Skeletal muscle satellite cell (primary cell): ENCODE results near the gene RPL23.

Experiments used
- H3K27me3 ChIP-seq: 2 replicates; pipeline ENCODE4 v1.7.0; 2013; ENCODE audit warnings: low read length; ENCODE audit not compliant: control insufficient read depth, insufficient read depth
- H3K36me3 ChIP-seq: 2 replicates; pipeline ENCODE4 v1.7.0; 2013; ENCODE audit warnings: mild to moderate bottlenecking, control low read depth, low read length; ENCODE audit not compliant: insufficient read depth
- H3K4me1 ChIP-seq: 2 replicates; pipeline ENCODE4 v1.7.0; 2013; ENCODE audit warnings: low read length; ENCODE audit not compliant: control insufficient read depth, insufficient read depth
- H3K4me2 ChIP-seq: 2 replicates; pipeline ENCODE4 v1.7.0; 2013; ENCODE audit warnings: mild to moderate bottlenecking, low read length
- H3K4me3 ChIP-seq: 2 replicates; pipeline ENCODE4 v1.7.0; 2013; ENCODE audit warnings: low read length
- H3K9ac ChIP-seq: 2 replicates; pipeline ENCODE4 v1.7.0; 2013; ENCODE audit warnings: mild to moderate bottlenecking, low read depth, low read length, moderate library complexity
- H3K9me3 ChIP-seq: replicated peaks from 2 replicates; pipeline ENCODE4 v1.7.0; 2013; ENCODE audit warnings: mild to moderate bottlenecking, control low read depth, low read length

RPL23 gene

GRCh38 chr17:38872027-38872511 lies 18.5 kb upstream of the RPL23 start:
- peak overlapping the region; percentile 93 for H3K4me2 ChIP-seq
- peaks cover 37% of the 10 kb centered on the region for H3K36me3 ChIP-seq
- peak overlapping the region; percentile 98 for H3K9ac ChIP-seq
- no peaks in the 10 kb centered on the region for H3K9me3 ChIP-seq
- peaks cover 59% of the 10 kb centered on the region for H3K4me1 ChIP-seq
- peak overlapping the region; percentile 100 for H3K4me3 ChIP-seq
- no peaks in the 10 kb centered on the region for H3K27me3 ChIP-seq

GRCh38 chr17:38871247-38872015 lies 17.9 kb upstream of the RPL23 start:
- H3K9ac ChIP-seq, result peak overlapping the region; percentile 98

GRCh38 chr17:38870259-38871165 lies 17.0 kb upstream of the RPL23 start:
- H3K4me1 ChIP-seq, result peaks cover 52% of the 10 kb centered on the region
- peak overlapping the region; percentile 98 for H3K9ac ChIP-seq

More at GRCh38 chr17:38871247-38872015, 17.9 kb upstream of the RPL23 start:
- Histone ChIP-seq H3K4me1 (peaks cover 56% of the 10 kb centered on the region), H3K27me3 (no peaks in the 10 kb centered on the region), H3K4me3 (peak overlapping the region; percentile 100), H3K36me3 (peaks cover 34% of the 10 kb centered on the region), H3K4me2 (peak overlapping the region; percentile 93), H3K9me3 (no peaks in the 10 kb centered on the region)

GRCh38 chr17:38869526-38870258 lies 16.2 kb upstream of the RPL23 start, which contains the start of gene LASP1:
LASP1 (plus strand) TSS chr17:38870058; CDS start chr17:38870190, 132 bp downstream.
- H3K4me3 ChIP-seq, result peak within 1 kb of the TSS; percentile 100
- H3K4me2 ChIP-seq, result peak within 1 kb of the TSS; percentile 99
- H3K36me3 ChIP-seq, result peaks cover 30% of the 10 kb centered on the region
- no peaks in the 10 kb centered on the region for H3K9me3 ChIP-seq
- H3K4me1 ChIP-seq, result peaks cover 44% of the 10 kb centered on the region
- no peaks in the 10 kb centered on the region for H3K27me3 ChIP-seq
- H3K9ac ChIP-seq, result peak within 1 kb of the TSS; percentile 98

More at GRCh38 chr17:38870259-38871165, 17.0 kb upstream of the RPL23 start:
- peaks cover 31% of the 10 kb centered on the region for H3K36me3 ChIP-seq
- peak overlapping the region; percentile 100 for H3K4me3 ChIP-seq
- H3K27me3 ChIP-seq, result no peaks in the 10 kb centered on the region
- no peaks in the 10 kb centered on the region for H3K9me3 ChIP-seq
- peak overlapping the region; percentile 99 for H3K4me2 ChIP-seq

- H3K9ac ChIP-seq, result peak overlapping the region; percentile 86
- peak overlapping the region; percentile 99 for H3K4me2 ChIP-seq
- peak overlapping the region; percentile 100 for H3K4me3 ChIP-seq
- H3K36me3 ChIP-seq, result peaks cover 22% of the 10 kb centered on the region
- H3K27me3 ChIP-seq, result no peaks in the 10 kb centered on the region
- H3K9me3 ChIP-seq, result no peaks in the 10 kb centered on the region
- peaks cover 39% of the 10 kb centered on the region for H3K4me1 ChIP-seq
Measured at GRCh38 chr17:38868817-38869525, 15.4 kb upstream of the RPL23 start.

GRCh38 chr17:38867968-38868816 lies 14.7 kb upstream of the RPL23 start:
- Histone ChIP-seq H3K9ac (peak overlapping the region; percentile 86), H3K4me2 (peak overlapping the region; percentile 99), H3K36me3 (peaks cover 19% of the 10 kb centered on the region), H3K4me1 (peaks cover 38% of the 10 kb centered on the region), H3K4me3 (peak overlapping the region; percentile 100), H3K27me3 (no peaks in the 10 kb centered on the region), H3K9me3 (no peaks in the 10 kb centered on the region)

- no peaks in the 10 kb centered on the region for H3K27me3 ChIP-seq
- peaks cover 35% of the 10 kb centered on the region for H3K4me1 ChIP-seq
- peaks cover 11% of the 10 kb centered on the region for H3K36me3 ChIP-seq
- peak overlapping the region; percentile 99 for H3K4me2 ChIP-seq
- no peak overlapping the region for H3K9ac ChIP-seq
- H3K4me3 ChIP-seq, result peak overlapping the region; percentile 100
- no peaks in the 10 kb centered on the region for H3K9me3 ChIP-seq
Measured at GRCh38 chr17:38867179-38867967, 13.9 kb upstream of the RPL23 start.

- peaks cover 28% of the 10 kb centered on the region for H3K4me1 ChIP-seq
- H3K36me3 ChIP-seq, result no peaks in the 10 kb centered on the region
- no peak overlapping the region for H3K4me3 ChIP-seq
- no peak overlapping the region for H3K4me2 ChIP-seq
- H3K9ac ChIP-seq, result no peak overlapping the region
- H3K27me3 ChIP-seq, result no peaks in the 10 kb centered on the region
- H3K9me3 ChIP-seq, result no peaks in the 10 kb centered on the region
Measured at GRCh38 chr17:38864636-38865398, 11.3 kb upstream of the RPL23 start.

- Histone ChIP-seq H3K4me2 (no peak overlapping the region), H3K4me3 (no peak overlapping the region), H3K9ac (no peak overlapping the region), H3K36me3 (no peaks in the 10 kb centered on the region), H3K27me3 (no peaks in the 10 kb centered on the region), H3K4me1 (peaks cover 15% of the 10 kb centered on the region), H3K9me3 (no peaks in the 10 kb centered on the region)
Measured at GRCh38 chr17:38861399-38861843, 7.9 kb upstream of the RPL23 start.
